OCI-LY3 (cell line): ENCODE results near the gene NDUFA13.

Experiments
- CTCF ChIP-seq: fragments of 200-600, 300-600 bp; sonication (generic); IDR thresholded peaks from 2 replicates; pipeline ENCODE4 v1.5.1; 2014; ENCODE audit warnings: antibody characterized with exemption, low read length, low read depth
- EZH2phosphoT487 ChIP-seq: fragments of 200-600 bp; shearing (Covaris generic); IDR thresholded peaks from 2 replicates; pipeline ENCODE4 v1.6.1; 2018; ENCODE audit warnings: antibody characterized with exemption, mixed run types, low read depth

GRCh38 chr19:19501798-19502197, 14.2 kb upstream of the NDUFA13 start:
- TF ChIP-seq CTCF = no peak
- no peak for TF ChIP-seq EZH2phosphoT487
